ENCODE measurements around the gene OPRM1.

Gene OPRM1

GRCh38 chr6:154086510-154086909 lies 47.5 kb downstream of the OPRM1 start:
- no peak for DNase-seq

GRCh38 chr6:154092326-154092962 lies 53.4 kb downstream of the OPRM1 start:
- DNase-seq, result no peak

GRCh38 chr6:154093231-154094044 lies 54.4 kb downstream of the OPRM1 start:
- DNase-seq, result no peak

GRCh38 chr6:154095571-154095970 lies 56.5 kb downstream of the OPRM1 start:
- no peak for DNase-seq

- DNase-seq, result no peak
Observed at GRCh38 chr6:154096316-154096715, 57.3 kb downstream of the OPRM1 start.

- no peak for DNase-seq
Observed at GRCh38 chr6:154096834-154097233, 57.8 kb downstream of the OPRM1 start.

GRCh38 chr6:154099211-154099610 lies 60.2 kb downstream of the OPRM1 start:
- no peak for DNase-seq

- no peak for DNase-seq
Observed at GRCh38 chr6:154106251-154106650, 67.2 kb downstream of the OPRM1 start.

- no peak for DNase-seq
Observed at GRCh38 chr6:154111025-154111424, 72.0 kb downstream of the OPRM1 start.

- no peak for DNase-seq
Observed at GRCh38 chr6:154112181-154112809, 73.3 kb downstream of the OPRM1 start.

GRCh38 chr6:154113392-154113791 lies 74.4 kb downstream of the OPRM1 start:
- DNase-seq, result no peak

GRCh38 chr6:154117485-154117884 lies 78.4 kb downstream of the OPRM1 start:
- DNase-seq, result no peak

GRCh38 chr6:154122195-154122925 lies 83.3 kb downstream of the OPRM1 start:
- DNase-seq, result no peak

- no peak for DNase-seq
Observed at GRCh38 chr6:154123155-154123956, 84.3 kb downstream of the OPRM1 start.

GRCh38 chr6:154125421-154125820 lies 86.4 kb downstream of the OPRM1 start:
- DNase-seq, result no peak

GRCh38 chr6:154127657-154128056 lies 88.6 kb downstream of the OPRM1 start:
- no peak for DNase-seq

- no peak for DNase-seq
Observed at GRCh38 chr6:154134471-154135147, 95.6 kb downstream of the OPRM1 start.

- no peak for DNase-seq
Observed at GRCh38 chr6:154138793-154139192, 99.8 kb downstream of the OPRM1 start.

- DNase-seq, result no peak
Observed at GRCh38 chr6:154139892-154140291, 100.9 kb downstream of the OPRM1 start.

GRCh38 chr6:154140743-154141142 lies 101.7 kb downstream of the OPRM1 start:
- DNase-seq, result no peak

GRCh38 chr6:154143753-154144152 lies 104.7 kb downstream of the OPRM1 start:
- DNase-seq, result no peak

Data from T-helper 2 cell (primary cell).